WTC11 (cell line): ENCODE measurements around the gene PGS1. TPM values are rescaled to one million over a fixed set of nuclear protein-coding genes. Genes with fewer than 3 reads are reported as not detected.
A peak's percentile ranks its signal among the peaks of the same experiment; 100 is the strongest.

Experiments
- ATAC-seq: fragments of 200-7000 bp; cut with Tn5 transposase; 2 replicates; pipeline ENCODE4 v1.10.0; 2021; ENCODE audit warnings: mild to moderate bottlenecking, moderate library complexity
- CTCF ChIA-PET: fragments of 300-600 bp; sonication (Branson Sonifier 250); formaldehyde crosslinking; loops from one replicate; lab custom pipeline; 2021; ENCODE audit warnings: antibody characterized with exemption; lab: Charles Lee
- POLR2A ChIA-PET: fragments of 350-600 bp; sonication (Branson Sonifier 250); formaldehyde crosslinking; loops from one replicate; lab custom pipeline; 2021; ENCODE audit warnings: antibody characterized with exemption; lab: Charles Lee
- DNase-seq: peaks from one replicate; pipeline ENCODE4 v3.0.0; 2021; ENCODE audit warnings: low spot score
- H3K27ac Mint-ChIP-seq: 2 replicates; pipeline ENCODE4 v1.8.0; 2021; ENCODE audit warnings: mixed read lengths
- H3K27me3 Mint-ChIP-seq: 2 replicates; pipeline ENCODE4 v1.8.0; 2021; ENCODE audit warnings: low read depth, mild to moderate bottlenecking, moderate library complexity, mixed read lengths
- H3K36me3 Mint-ChIP-seq: 2 replicates; pipeline ENCODE4 v1.8.0; 2021; ENCODE audit warnings: mixed read lengths
- H3K4me1 Mint-ChIP-seq: 2 replicates; pipeline ENCODE4 v1.8.0; 2022; ENCODE audit warnings: mixed read lengths
- H3K4me3 Mint-ChIP-seq: 2 replicates; pipeline ENCODE4 v1.8.0; 2021; ENCODE audit warnings: mild to moderate bottlenecking, moderate library complexity, mixed read lengths
- H3K9me3 Mint-ChIP-seq: 2 replicates; pipeline ENCODE4 v1.8.0; 2021; ENCODE audit warnings: mixed read lengths
- CREB1 ChIP-seq: sonication (generic); formaldehyde crosslinking; IDR thresholded peaks from 2 replicates; pipeline ENCODE4 v1.8.0; 2023; ENCODE audit warnings: mild to moderate bottlenecking, missing genetic modification reagents
- ERG ChIP-seq: fragments of 250-450 bp; sonication (Bioruptor Pico); IDR thresholded peaks from 2 replicates; pipeline ENCODE4 v1.8.0; 2021; ENCODE audit warnings: mild to moderate bottlenecking
- ESRRA ChIP-seq: sonication (generic); formaldehyde crosslinking; IDR thresholded peaks from 2 replicates; pipeline ENCODE4 v1.8.1; 2022; ENCODE audit warnings: mild to moderate bottlenecking, missing genetic modification reagents, borderline replicate concordance
- GABPB1 ChIP-seq: sonication (generic); formaldehyde crosslinking; IDR thresholded peaks from 2 replicates; pipeline ENCODE4 v1.8.1; 2023; ENCODE audit warnings: mild to moderate bottlenecking, missing genetic modification reagents
- GTF2I ChIP-seq: fragments of 250-450 bp; sonication (Bioruptor Pico); conservative IDR thresholded peaks from 2 replicates; pipeline ENCODE4 v1.4.0; 2021; ENCODE audit warnings: mild to moderate bottlenecking
- JUN ChIP-seq: sonication (generic); formaldehyde crosslinking; IDR thresholded peaks from 2 replicates; pipeline ENCODE4 v1.8.0; 2023; ENCODE audit warnings: mild to moderate bottlenecking, missing genetic modification reagents
- RELA ChIP-seq: sonication (generic); formaldehyde crosslinking; IDR thresholded peaks from 2 replicates; pipeline ENCODE4 v1.8.1; 2022; ENCODE audit warnings: missing genetic modification reagents, mild to moderate bottlenecking, borderline replicate concordance
- TEAD4 ChIP-seq: sonication (generic); formaldehyde crosslinking; IDR thresholded peaks from 2 replicates; pipeline ENCODE4 v1.8.0; 2022; ENCODE audit warnings: mild to moderate bottlenecking, missing genetic modification reagents
- ZNF138 ChIP-seq: sonication (generic); formaldehyde crosslinking; conservative IDR thresholded peaks from 2 replicates; pipeline ENCODE4 v1.8.1; 2022; ENCODE audit warnings: mild to moderate bottlenecking, moderate library complexity, missing genetic modification reagents
- ZNF317 ChIP-seq: sonication (generic); formaldehyde crosslinking; IDR thresholded peaks from 2 replicates; pipeline ENCODE4 v1.8.1; 2023; ENCODE audit warnings: low read depth, mild to moderate bottlenecking, moderate library complexity, missing genetic modification reagents, borderline replicate concordance
- ZNF512 ChIP-seq: sonication (generic); formaldehyde crosslinking; IDR thresholded peaks from 2 replicates; pipeline ENCODE4 v1.8.1; 2022; ENCODE audit warnings: missing genetic modification reagents, borderline replicate concordance
- total RNA-seq: library from RNA; stranded (reverse); gene quantifications from 3 replicates; pipeline ENCODE4 v1.2.3, GENCODE V29; 2021
- TF ChIP-seq, protein P1 (sequence below): sonication (generic); formaldehyde crosslinking; IDR thresholded peaks from 2 replicates; pipeline ENCODE4 v1.8.0; 2022; ENCODE audit warnings: mild to moderate bottlenecking, missing genetic modification reagents
- TF ChIP-seq, protein P2 (sequence below): sonication (generic); formaldehyde crosslinking; IDR thresholded peaks from 2 replicates; pipeline ENCODE4 v1.8.0; 2022; ENCODE audit warnings: mild to moderate bottlenecking, missing genetic modification reagents
- TF ChIP-seq, protein P3 (sequence below): sonication (generic); formaldehyde crosslinking; IDR thresholded peaks from 2 replicates; pipeline ENCODE4 v1.8.0; 2022; ENCODE audit warnings: missing genetic modification reagents

The PGS1 gene
- total RNA-seq, 1 experiment from 2014 or later = 51.4 TPM

- TF ChIP-seq ZNF317 (CRISPR knock-in tag) (no peak), RELA (no peak), ZNF138 (CRISPR knock-in tag) (no peak), JUN (CRISPR knock-in tag) (no peak), GABPB1 (CRISPR knock-in tag) (no peak), GTF2I (no peak), ZNF512 (CRISPR knock-in tag) (no peak), ERG (CRISPR knock-in tag) (no peak), ESRRA (CRISPR knock-in tag) (no peak)
- TF ChIP-seq, protein P1, sequence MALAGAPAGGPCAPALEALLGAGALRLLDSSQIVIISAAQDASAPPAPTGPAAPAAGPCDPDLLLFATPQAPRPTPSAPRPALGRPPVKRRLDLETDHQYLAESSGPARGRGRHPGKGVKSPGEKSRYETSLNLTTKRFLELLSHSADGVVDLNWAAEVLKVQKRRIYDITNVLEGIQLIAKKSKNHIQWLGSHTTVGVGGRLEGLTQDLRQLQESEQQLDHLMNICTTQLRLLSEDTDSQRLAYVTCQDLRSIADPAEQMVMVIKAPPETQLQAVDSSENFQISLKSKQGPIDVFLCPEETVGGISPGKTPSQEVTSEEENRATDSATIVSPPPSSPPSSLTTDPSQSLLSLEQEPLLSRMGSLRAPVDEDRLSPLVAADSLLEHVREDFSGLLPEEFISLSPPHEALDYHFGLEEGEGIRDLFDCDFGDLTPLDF (CRISPR knock-in tag) = no peak
- TF ChIP-seq, protein P2, sequence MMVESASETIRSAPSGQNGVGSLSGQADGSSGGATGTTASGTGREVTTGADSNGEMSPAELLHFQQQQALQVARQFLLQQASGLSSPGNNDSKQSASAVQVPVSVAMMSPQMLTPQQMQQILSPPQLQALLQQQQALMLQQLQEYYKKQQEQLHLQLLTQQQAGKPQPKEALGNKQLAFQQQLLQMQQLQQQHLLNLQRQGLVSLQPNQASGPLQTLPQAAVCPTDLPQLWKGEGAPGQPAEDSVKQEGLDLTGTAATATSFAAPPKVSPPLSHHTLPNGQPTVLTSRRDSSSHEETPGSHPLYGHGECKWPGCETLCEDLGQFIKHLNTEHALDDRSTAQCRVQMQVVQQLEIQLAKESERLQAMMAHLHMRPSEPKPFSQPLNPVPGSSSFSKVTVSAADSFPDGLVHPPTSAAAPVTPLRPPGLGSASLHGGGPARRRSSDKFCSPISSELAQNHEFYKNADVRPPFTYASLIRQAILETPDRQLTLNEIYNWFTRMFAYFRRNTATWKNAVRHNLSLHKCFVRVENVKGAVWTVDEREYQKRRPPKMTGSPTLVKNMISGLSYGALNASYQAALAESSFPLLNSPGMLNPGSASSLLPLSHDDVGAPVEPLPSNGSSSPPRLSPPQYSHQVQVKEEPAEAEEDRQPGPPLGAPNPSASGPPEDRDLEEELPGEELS (CRISPR knock-in tag) = no peak
- ATAC-seq = no peak
- ChIA-PET CTCF (interaction anchor here (0.5 to 1.7 kb wide), 8 partner anchors 29 to 1664 kb away, joined by 3 to 6 read pairs (median 4); no protein-coding TSS in a partner anchor), POLR2A (interaction anchor here (0.7 kb wide), 1 partner anchor 39 kb away, joined by 10 read pairs; no protein-coding TSS in a partner anchor)
- Mint-ChIP-seq H3K27ac (no peak overlapping the region), H3K36me3 (peaks cover 5% of the 10 kb centered on the region; the same call in 1 of the 2 replicates), H3K27me3 (no peaks in the 10 kb centered on the region), H3K4me1 (no peaks in the 10 kb centered on the region), H3K9me3 (peaks cover 10% of the 10 kb centered on the region), H3K4me3 (no peak overlapping the region)
- DNase-seq = no peak
These were observed 71.6 kb downstream of the PGS1 start for GRCh38 chr17:78449983-78450595.

DNA sequence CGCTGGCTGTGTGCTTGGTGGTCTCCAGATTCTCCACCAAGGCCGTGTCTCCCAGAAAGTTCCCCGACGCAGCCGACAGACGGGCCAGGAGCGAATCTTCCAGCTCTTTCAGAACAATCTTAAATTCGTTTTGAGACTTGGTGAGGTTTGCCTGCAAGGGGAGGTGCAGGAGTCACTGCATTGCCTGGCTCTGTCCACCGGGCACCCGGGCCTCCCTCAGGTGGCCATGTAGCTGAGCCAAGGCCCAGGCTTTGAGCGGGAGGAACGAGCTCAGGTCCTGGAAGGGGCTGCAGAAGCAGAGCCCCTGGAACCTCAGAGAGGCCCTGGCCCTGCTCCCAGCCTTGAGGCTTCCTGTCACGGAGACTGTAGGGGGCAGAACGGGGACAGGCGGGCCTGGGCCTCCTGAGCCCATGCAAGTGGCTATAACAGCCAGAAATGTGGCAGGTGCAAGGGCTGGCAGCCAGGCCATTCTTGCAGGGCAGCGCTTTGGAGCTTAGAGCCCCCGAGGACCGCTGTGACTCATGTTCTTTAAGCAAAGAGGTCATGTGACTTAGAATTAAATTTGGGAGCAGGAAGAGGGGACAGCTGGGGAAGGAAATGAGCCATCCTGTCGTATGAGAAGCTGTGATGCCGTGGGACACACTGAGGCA lies 72.4 kb downstream of the PGS1 start:
- POLR2A ChIA-PET = interaction anchor here (0.7 kb wide), 1 partner anchor 40 kb away, joined by 10 read pairs; no protein-coding TSS in a partner anchor
- DNase-seq (no peak), ATAC-seq (peak; percentile 60)
- Mint-ChIP-seq H3K27me3 (no peaks in the 10 kb centered on the region), H3K4me1 (no peaks in the 10 kb centered on the region), H3K9me3 (peaks cover 10% of the 10 kb centered on the region), H3K36me3 (peaks cover 5% of the 10 kb centered on the region; the same call in 1 of the 2 replicates), H3K4me3 (no peak overlapping the region), H3K27ac (peak overlapping the region; percentile 16; the same call in 1 of the 2 replicates)
- TF ChIP-seq, protein P3, sequence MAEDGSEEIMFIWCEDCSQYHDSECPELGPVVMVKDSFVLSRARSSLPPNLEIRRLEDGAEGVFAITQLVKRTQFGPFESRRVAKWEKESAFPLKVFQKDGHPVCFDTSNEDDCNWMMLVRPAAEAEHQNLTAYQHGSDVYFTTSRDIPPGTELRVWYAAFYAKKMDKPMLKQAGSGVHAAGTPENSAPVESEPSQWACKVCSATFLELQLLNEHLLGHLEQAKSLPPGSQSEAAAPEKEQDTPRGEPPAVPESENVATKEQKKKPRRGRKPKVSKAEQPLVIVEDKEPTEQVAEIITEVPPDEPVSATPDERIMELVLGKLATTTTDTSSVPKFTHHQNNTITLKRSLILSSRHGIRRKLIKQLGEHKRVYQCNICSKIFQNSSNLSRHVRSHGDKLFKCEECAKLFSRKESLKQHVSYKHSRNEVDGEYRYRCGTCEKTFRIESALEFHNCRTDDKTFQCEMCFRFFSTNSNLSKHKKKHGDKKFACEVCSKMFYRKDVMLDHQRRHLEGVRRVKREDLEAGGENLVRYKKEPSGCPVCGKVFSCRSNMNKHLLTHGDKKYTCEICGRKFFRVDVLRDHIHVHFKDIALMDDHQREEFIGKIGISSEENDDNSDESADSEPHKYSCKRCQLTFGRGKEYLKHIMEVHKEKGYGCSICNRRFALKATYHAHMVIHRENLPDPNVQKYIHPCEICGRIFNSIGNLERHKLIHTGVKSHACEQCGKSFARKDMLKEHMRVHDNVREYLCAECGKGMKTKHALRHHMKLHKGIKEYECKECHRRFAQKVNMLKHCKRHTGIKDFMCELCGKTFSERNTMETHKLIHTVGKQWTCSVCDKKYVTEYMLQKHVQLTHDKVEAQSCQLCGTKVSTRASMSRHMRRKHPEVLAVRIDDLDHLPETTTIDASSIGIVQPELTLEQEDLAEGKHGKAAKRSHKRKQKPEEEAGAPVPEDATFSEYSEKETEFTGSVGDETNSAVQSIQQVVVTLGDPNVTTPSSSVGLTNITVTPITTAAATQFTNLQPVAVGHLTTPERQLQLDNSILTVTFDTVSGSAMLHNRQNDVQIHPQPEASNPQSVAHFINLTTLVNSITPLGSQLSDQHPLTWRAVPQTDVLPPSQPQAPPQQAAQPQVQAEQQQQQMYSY (CRISPR knock-in tag) = no peak
- TF ChIP-seq TEAD4 (CRISPR knock-in tag) (no peak), CREB1 (CRISPR knock-in tag) (no peak)
- CTCF ChIA-PET = interaction anchor here (0.5 to 1.7 kb wide), 8 partner anchors 29 to 1665 kb away, joined by 3 to 6 read pairs (median 4); no protein-coding TSS in a partner anchor
